HPDE6-E6E7 (cell line): ENCODE measurements around the gene SH3RF3.

ENCODE experiments used
- DNase-seq: peaks from one replicate; pipeline ENCODE4 v3.0.0; 2011; ENCODE audit warnings: missing footprints; ENCODE audit errors: extremely low spot score

The SH3RF3 gene

GRCh38 chr2:109332880-109333279 is 203.9 kb downstream of the SH3RF3 start:
- DNase-seq: no peak

GRCh38 chr2:109333414-109334210 is 204.6 kb downstream of the SH3RF3 start:
- DNase-seq: no peak

DNA sequence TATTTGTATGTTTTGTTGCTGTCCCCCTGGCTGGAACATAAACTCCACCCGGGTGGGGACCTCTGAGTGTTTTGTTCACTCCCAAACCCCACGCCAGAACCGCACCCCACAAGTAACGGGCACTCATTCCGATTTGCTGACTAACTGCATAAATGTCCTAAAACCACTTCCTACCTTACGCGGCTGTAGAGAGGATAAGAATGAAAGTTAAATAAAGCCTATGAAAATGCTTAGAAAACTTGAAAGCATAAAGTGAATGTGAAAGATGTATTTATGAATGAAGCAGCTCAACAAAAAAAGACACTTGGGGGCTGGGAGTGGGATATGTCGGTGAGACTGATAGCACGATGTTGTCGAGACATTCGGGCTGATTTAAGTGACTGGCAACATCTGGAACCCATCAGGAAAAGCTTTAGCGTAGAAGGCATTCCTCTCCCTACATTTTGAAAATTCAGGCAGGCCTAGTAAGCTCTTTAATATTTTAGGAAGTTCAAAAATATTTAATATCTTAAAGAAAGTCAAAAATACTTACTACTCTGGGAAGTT is 206.7 kb downstream of the SH3RF3 start:
- no peak for DNase-seq

DNA sequence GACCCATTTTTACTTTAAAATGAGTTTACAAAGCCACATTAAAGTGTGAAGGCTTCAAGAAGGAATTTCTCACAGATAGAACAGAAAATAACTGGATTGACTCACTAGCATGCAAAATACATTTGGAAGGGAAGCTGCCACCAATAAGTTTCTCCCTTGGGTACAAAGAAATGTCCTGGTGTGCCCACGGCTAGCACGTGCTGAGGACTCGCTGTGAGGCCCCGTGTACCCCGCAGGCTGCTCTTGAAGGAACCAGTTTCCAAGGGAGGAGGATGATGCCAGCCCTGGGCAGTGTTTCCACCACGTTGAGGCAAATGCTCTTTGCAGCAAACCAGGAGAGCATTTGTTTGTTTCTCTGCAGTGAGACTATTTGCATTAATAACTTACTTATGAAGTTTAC is 207.3 kb downstream of the SH3RF3 start:
- no peak for DNase-seq

GRCh38 chr2:109337221-109337620 is 208.2 kb downstream of the SH3RF3 start:
- DNase-seq: no peak

- no peak for DNase-seq
Measured at GRCh38 chr2:109339519-109339966, 210.5 kb downstream of the SH3RF3 start.

DNA sequence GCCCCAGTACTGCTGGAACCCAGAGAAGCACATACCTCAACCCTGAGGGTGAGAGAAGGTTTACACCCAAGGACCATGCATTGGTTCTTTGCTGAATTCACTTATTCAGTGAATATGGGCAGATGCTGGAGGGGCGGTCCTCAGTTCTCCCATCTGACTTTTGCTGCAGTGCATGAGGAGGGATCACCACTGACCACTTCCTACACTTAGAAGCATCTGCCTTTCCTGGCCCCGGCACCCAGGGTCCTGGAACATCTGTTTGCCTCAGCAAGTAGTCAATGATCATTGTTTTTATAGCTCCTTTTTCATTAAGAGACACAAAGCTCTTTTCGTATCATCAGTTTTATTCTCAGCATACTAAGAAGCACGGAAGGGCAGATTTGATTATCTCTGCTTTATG is 211.4 kb downstream of the SH3RF3 start:
- DNase-seq: no peak

- DNase-seq: peak; percentile 42
Measured at GRCh38 chr2:109341355-109342255, 212.6 kb downstream of the SH3RF3 start.

GRCh38 chr2:109342256-109342850 is 213.3 kb downstream of the SH3RF3 start:
- DNase-seq: no peak

DNA sequence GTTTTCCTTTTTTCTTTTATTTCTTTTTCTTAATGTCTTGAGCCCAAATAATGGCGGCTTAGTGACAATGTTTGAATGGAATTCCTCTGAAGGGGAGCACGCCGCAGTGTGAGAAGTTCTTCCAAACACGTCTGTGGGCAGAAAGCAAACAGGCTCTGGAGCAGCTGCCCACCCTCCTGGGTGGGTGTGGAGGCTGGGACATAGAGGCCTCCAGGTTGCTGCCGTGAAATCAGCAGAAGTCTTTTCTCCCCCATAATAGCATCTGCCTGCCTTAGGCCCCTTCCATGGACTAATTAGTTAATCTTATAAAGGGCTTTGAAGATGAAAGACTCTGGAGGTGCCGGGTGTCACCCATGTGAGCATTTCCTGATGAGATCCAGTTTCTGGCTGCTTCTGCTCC is 213.9 kb downstream of the SH3RF3 start:
- no peak for DNase-seq

DNA sequence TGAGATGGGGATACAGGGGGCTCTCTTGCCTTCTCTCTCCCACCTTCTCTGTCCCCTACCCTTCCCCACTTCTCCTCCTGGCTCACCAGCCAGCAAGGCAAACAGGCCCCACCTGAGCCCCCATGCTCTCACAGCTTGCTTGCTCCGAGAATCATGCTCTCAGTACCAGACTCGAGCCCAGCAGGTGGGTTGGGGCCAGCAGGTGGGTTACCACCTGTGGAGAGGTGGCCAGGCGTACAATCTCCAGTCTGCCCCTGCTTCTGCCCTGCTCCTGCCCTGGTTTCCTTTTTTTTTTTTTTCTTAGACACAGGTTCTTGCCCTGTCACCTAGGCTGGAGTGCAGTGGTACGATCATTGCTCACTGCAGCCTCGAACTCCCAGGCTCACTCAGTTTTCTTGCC is 214.5 kb downstream of the SH3RF3 start:
- DNase-seq: no peak

DNA sequence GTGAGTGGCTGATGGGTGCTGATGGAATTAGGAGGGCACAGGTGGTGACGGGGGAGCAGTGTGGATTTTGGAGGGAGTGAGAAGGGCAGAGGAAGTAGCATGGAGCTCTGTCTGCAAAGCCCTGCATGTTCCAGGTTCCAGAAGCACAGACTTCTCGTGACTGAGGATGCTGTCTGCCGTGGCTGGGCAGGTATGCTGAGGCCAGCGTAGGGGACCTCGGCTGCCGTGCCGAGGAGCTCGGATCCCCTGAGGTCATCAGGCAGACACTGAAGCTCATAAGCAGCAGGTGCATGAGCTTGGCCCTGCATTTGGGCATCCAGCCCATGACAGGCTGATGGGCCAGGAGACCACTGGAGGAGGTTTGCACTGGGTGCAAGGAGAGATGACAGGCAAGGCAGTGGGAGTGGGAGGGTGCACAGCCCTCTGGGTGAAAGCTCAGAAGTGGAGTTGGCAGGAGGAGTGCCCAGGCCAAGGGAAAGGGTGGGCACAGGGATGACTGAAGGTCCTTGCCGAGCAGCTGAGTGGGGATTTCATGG is 215.3 kb downstream of the SH3RF3 start:
- no peak for DNase-seq

- no peak for DNase-seq
Measured at GRCh38 chr2:109345091-109345490, 216.1 kb downstream of the SH3RF3 start.

GRCh38 chr2:109345653-109346480 is 216.9 kb downstream of the SH3RF3 start:
- no peak for DNase-seq

- no peak for DNase-seq
Measured at GRCh38 chr2:109346601-109347228, 217.7 kb downstream of the SH3RF3 start.

- no peak for DNase-seq
Measured at GRCh38 chr2:109347626-109348025, 218.6 kb downstream of the SH3RF3 start.

GRCh38 chr2:109348190-109348589 is 219.2 kb downstream of the SH3RF3 start:
- DNase-seq: no peak

- DNase-seq: no peak
Measured at GRCh38 chr2:109348671-109349502, 219.9 kb downstream of the SH3RF3 start.
